PC-3 (cell line): ENCODE data around the gene ARID5B.

Source experiments
- CTCF ChIP-seq: fragments of 300-600 bp; sonication (generic); conservative IDR thresholded peaks from 2 replicates; pipeline ENCODE4 v1.5.1; 2017; ENCODE audit warnings: antibody characterized with exemption, low read depth, mild to moderate bottlenecking, low read length
- EZH2 ChIP-seq: fragments of 300-600 bp; sonication (generic); IDR thresholded peaks from one replicate; pipeline ENCODE4 v1.6.1; 2017; ENCODE audit warnings: antibody characterized with exemption, mild to moderate bottlenecking, low read length; ENCODE audit not compliant: unreplicated experiment
- EZH2phosphoT487 ChIP-seq: fragments of 300-600 bp; sonication (generic); IDR thresholded peaks from 2 replicates; pipeline ENCODE4 v1.6.1; 2018; ENCODE audit warnings: mild to moderate bottlenecking, antibody characterized with exemption, low read length, borderline replicate concordance

GRCh38 chr10:62037890-62038608 lies 136.6 kb downstream of the ARID5B start:
- TF ChIP-seq CTCF (no peak), EZH2 (no peak), EZH2phosphoT487 (no peak)
